K562 (cell line): ENCODE measurements around the gene BCKDHB. TPM values are rescaled to one million over a fixed set of nuclear protein-coding genes. Genes with fewer than 3 reads are reported as not detected.

Experiments used
- ATAC-seq: fragments of 200-7000 bp; cut with Tn5 transposase; 3 replicates; pipeline ENCODE4 v1.9.1; 2020; ENCODE audit warnings: moderate library complexity
- BruUV-seq: library from RNA; stranded (reverse); fragments of 400-500 nt; replicated peaks from 2 replicates; lab custom pipeline; 2021; lab: Mats Ljungman, UMichigan
- CTCF ChIA-PET: fragments of 300-600 bp; formaldehyde crosslinking; extraction: SDS; loops from one replicate; lab custom pipeline; 2021; ENCODE audit warnings: low intra/inter-chr PET ratio; lab: Yijun Ruan, JAX
- POLR2A ChIA-PET: fragments of 300-600, 350-650 bp; sonication (Branson Sonifier 250); formaldehyde crosslinking; extraction: SDS; loops from one replicate; lab custom pipeline; 2021; ENCODE audit warnings: antibody characterized with exemption, inconsistent platforms; lab: Yijun Ruan, JAX
- DNase-seq, 4 experiments: peaks; one replicate each; pipeline versions ENCODE4 v3.0.0 to v3.0.0-alpha.2; 2011 to 2018; ENCODE audit warnings: low spot score in 3 of 4, mixed read lengths in 3 of 4; ENCODE audit errors: extremely low read depth in 1 of 4
- FAIRE-seq: peaks from 2 replicates; lab custom pipeline; 2011; peaks lifted over from hg19 to GRCh38; lab: Jason Lieb, UNC
- H2AFZ ChIP-seq: 2 replicates; pipeline ENCODE4 v1.6.0; 2011; ENCODE audit warnings: low read depth, low read length, control low read depth, inconsistent platforms
- H3K27ac ChIP-seq: fragments of 200-600 bp; 3 replicates; pipeline ENCODE4 v1.8.0; 2011; ENCODE audit warnings: low read depth, mild to moderate bottlenecking, control low read depth, inconsistent platforms, low read length, moderate library complexity, mixed read lengths; ENCODE audit errors: extremely low read depth
- H3K27me3 ChIP-seq, 2 experiments: fragments of 300-600 bp in 1 of 2; 2 replicates in 1 of 2; 3 replicates in 1 of 2; pipeline versions ENCODE4 v1.6.0 to v1.8.0; 2011; ENCODE audit warnings: inconsistent platforms in 2 of 2, low read length in 2 of 2, mild to moderate bottlenecking in 1 of 2, mixed read lengths in 1 of 2, moderate library complexity in 1 of 2; ENCODE audit not compliant: control insufficient read depth in 2 of 2, insufficient read depth in 2 of 2
- H3K36me3 ChIP-seq: fragments of 300-600 bp; 3 replicates; pipeline ENCODE4 v1.8.0; 2011; ENCODE audit warnings: mild to moderate bottlenecking, low read length, inconsistent platforms; ENCODE audit not compliant: control insufficient read depth, insufficient read depth
- H3K4me1 ChIP-seq, 2 experiments: fragments of 200-600 bp in 1 of 2; replicated peaks in 1 of 2; 2 replicates in 1 of 2; 3 replicates in 1 of 2; pipeline versions ENCODE4 v1.5.1 to v1.8.0; 2011; ENCODE audit warnings: inconsistent platforms in 2 of 2, low read length in 2 of 2, mild to moderate bottlenecking in 1 of 2, mixed read lengths in 1 of 2, moderate library complexity in 1 of 2; ENCODE audit not compliant: control insufficient read depth in 2 of 2, insufficient read depth in 2 of 2
- H3K4me2 ChIP-seq: 2 replicates; pipeline ENCODE4 v1.6.1; 2011; ENCODE audit warnings: low read length, control low read depth, inconsistent platforms, mixed read lengths; ENCODE audit not compliant: insufficient read depth
- H3K4me3 ChIP-seq: fragments of 200-600 bp; sonication (generic), shearing (Covaris generic); 2 replicates; pipeline ENCODE4 v1.5.1; 2016; ENCODE audit warnings: control low read depth, inconsistent platforms
- H3K79me2 ChIP-seq: fragments of 200-600 bp; 3 replicates; pipeline ENCODE4 v1.8.0; 2011; ENCODE audit warnings: low read length, inconsistent platforms; ENCODE audit not compliant: control insufficient read depth, insufficient read depth
- H3K9ac ChIP-seq, 2 experiments: 2 replicates each; pipeline versions ENCODE4 v1.6.0 to v1.6.1; 2011; ENCODE audit warnings: low read depth in 2 of 2, low read length in 2 of 2, control low read depth in 1 of 2, inconsistent platforms in 1 of 2, mild to moderate bottlenecking in 1 of 2, mixed read lengths in 1 of 2; ENCODE audit not compliant: insufficient read depth in 1 of 2
- H3K9me1 ChIP-seq: one replicate; pipeline ENCODE4 v1.6.0; 2011; ENCODE audit warnings: inconsistent platforms, mild to moderate bottlenecking, low read length, moderate library complexity; ENCODE audit not compliant: control insufficient read depth, insufficient read depth
- H3K9me3 ChIP-seq: replicated peaks from 2 replicates; pipeline ENCODE4 v1.5.1; 2011; ENCODE audit warnings: low read depth, low read length, inconsistent platforms; ENCODE audit not compliant: control insufficient read depth, insufficient read depth
- H4K20me1 ChIP-seq: replicated peaks from 2 replicates; pipeline ENCODE4 v1.6.1; 2011; ENCODE audit warnings: low read length, inconsistent platforms, mixed read lengths; ENCODE audit not compliant: control insufficient read depth, insufficient read depth
- BMI1 ChIP-seq: fragments of 150-350 bp; IDR thresholded peaks from 2 replicates; pipeline ENCODE4 v1.6.1; 2014; ENCODE audit warnings: low read length
- CBFA2T3 ChIP-seq: fragments of 450-650 bp; IDR thresholded peaks from 2 replicates; pipeline ENCODE4 v1.6.1; 2017
- ESRRB ChIP-seq: fragments of 250-450 bp; sonication (Bioruptor Pico); IDR thresholded peaks from 2 replicates; pipeline ENCODE4 v1.5.0; 2020; ENCODE audit warnings: mild to moderate bottlenecking, moderate library complexity, borderline replicate concordance
- L3MBTL2 ChIP-seq: fragments of 450-650 bp; IDR thresholded peaks from 2 replicates; pipeline ENCODE4 v1.6.1; 2016; ENCODE audit warnings: mild to moderate bottlenecking, moderate library complexity
- MTA3 ChIP-seq: fragments of 450-650 bp; formaldehyde crosslinking; IDR thresholded peaks from 2 replicates; pipeline ENCODE4 v1.6.1; 2017; ENCODE audit warnings: mild to moderate bottlenecking, borderline replicate concordance
- NBN ChIP-seq: fragments of 450-650 bp; IDR thresholded peaks from 2 replicates; pipeline ENCODE4 v1.6.1; 2016; ENCODE audit warnings: low read depth, mild to moderate bottlenecking
- NFE2L1 ChIP-seq: fragments of 450-650 bp; IDR thresholded peaks from 2 replicates; pipeline ENCODE4 v1.6.1; 2016; ENCODE audit warnings: missing genetic modification characterization, low read depth, mild to moderate bottlenecking, missing compliant biosample characterization, moderate library complexity, borderline replicate concordance
- PATZ1 ChIP-seq: fragments of 250-450 bp; sonication (Bioruptor Pico); IDR thresholded peaks from 2 replicates; pipeline ENCODE4 v1.5.0; 2020; ENCODE audit warnings: mild to moderate bottlenecking, borderline replicate concordance
- RBM39 ChIP-seq: fragments of 200-400 bp; formaldehyde crosslinking; optimal IDR thresholded peaks from 2 replicates; pipeline ENCODE3; 2018; ENCODE audit warnings: low read depth, low read length
- SMARCA4 ChIP-seq: fragments of 450-650 bp; IDR thresholded peaks from 2 replicates; pipeline ENCODE4 v1.6.1; 2016
- STAT5B ChIP-seq: fragments of 250-450 bp; sonication (Bioruptor Pico); IDR thresholded peaks from 2 replicates; pipeline ENCODE4 v1.8.0; 2021; ENCODE audit warnings: mild to moderate bottlenecking, inconsistent platforms
- TCFL5 ChIP-seq: fragments of 250-450 bp; sonication (Bioruptor Pico); conservative IDR thresholded peaks from 2 replicates; pipeline ENCODE4 v1.6.1; 2021; ENCODE audit warnings: mild to moderate bottlenecking, moderate library complexity, matching md5 sums
- ZHX1 ChIP-seq: fragments of 150-350 bp; conservative IDR thresholded peaks from 2 replicates; pipeline ENCODE4 v1.6.1; 2014; ENCODE audit warnings: low read length
- ZNF609 ChIP-seq: sonication (generic); formaldehyde crosslinking; IDR thresholded peaks from 2 replicates; pipeline ENCODE4 v1.8.1; 2023; ENCODE audit warnings: missing genetic modification reagents, mild to moderate bottlenecking, borderline replicate concordance
- WGBS: fragments of 100-300 bp; shearing (Covaris generic); methylation state at CpG from one replicate; pipeline ENCODE4 v1.1.6; 2016; ENCODE audit warnings: low coverage, mixed read lengths; ENCODE audit not compliant: insufficient coverage; ENCODE audit errors: missing lambda C conversion rate; 5-methylcytosine and 5-hydroxymethylcytosine counted together
- in situ Hi-C: fragments of 300-500 bp; cut with MboI; formaldehyde crosslinking; loops from 4 replicates; pipeline ENCODE4 v1.15.0; 2018; ENCODE audit warnings: inconsistent platforms, mixed read lengths
- intact Hi-C: fragments of 100-400 bp; cut with micrococcal nuclease; formaldehyde crosslinking; loops from 2 replicates; pipeline ENCODE4 v1.14.2; 2022
- polyA plus RNA-seq, 8 experiments: library from polyadenylated mRNA; depleted of rRNA in 4 of 8; stranded (reverse) in 5 of 8; unstranded in 3 of 8; fragments of >200 nt; fragmentation: Nextera tagmentation in 2 of 8; fragmentation: Illumina TruSeq in 1 of 8; extraction: Ambion mirVana in 2 of 8; extraction: Trizol in 1 of 8; gene quantifications; 2 replicates each; pipeline versions ENCODE4 v1.2.1 to v1.2.3, GENCODE V29; 2011 to 2014; ENCODE audit warnings: inconsistent platforms in 1 of 8, missing spikeins in 1 of 8
- total RNA-seq, 7 experiments: library from RNA; depleted of rRNA in 6 of 7; stranded (reverse); fragments of >200 nt in 6 of 7; fragmentation: Illumina TruSeq in 2 of 7; extraction: Trizol in 2 of 7; gene quantifications; 2 replicates each; pipeline versions ENCODE4 v1.2.1 to v1.2.3, GENCODE V29; 2011 to 2021; ENCODE audit warnings: low replicate concordance in 1 of 7

Gene BCKDHB
- total and polyA plus RNA-seq, 9 of the 15 experiments (the other 6 are each of a cell fraction or from before 2014, with no cell fraction given): 4.1 to 23.7 (median 7.5) TPM

GRCh38 chr6:80088637-80089036, 17.8 kb upstream of the BCKDHB start:
- POLR2A ChIA-PET: no interaction called here
- WGBS: 8% methylated on average over 6 of the region's 6 CpGs
- Histone ChIP-seq H3K4me2 (no peak overlapping the region), H3K36me3 (no peaks in the 10 kb centered on the region), H2AFZ (no peak overlapping the region), H3K9me1 (no peaks in the 10 kb centered on the region), H3K79me2 (no peaks in the 10 kb centered on the region), H4K20me1 (no peaks in the 10 kb centered on the region), H3K9ac (no peak overlapping the region), H3K27ac (no peak overlapping the region), H3K4me1 (no peaks in the 10 kb centered on the region; a peak in 1 of 5 replicates), H3K27me3 (0 out of 5 replicates have a peak, but pooled peaks cover 0 to 3% of the 10 kb centered on the region in 2 experiments), H3K9me3 (no peaks in the 10 kb centered on the region), H3K4me3 (no peak overlapping the region)
- BruUV-seq: no TSS peak
- intact Hi-C loops: no loop called here
- ATAC-seq (no peak), DNase-seq (no peak), FAIRE-seq (no peak)
- in situ Hi-C loops: loop anchor here (10.0 kb wide), 1 partner anchor 124 kb away; no protein-coding TSS in a partner anchor
- CTCF ChIA-PET: no interaction called here
- TF ChIP-seq CBFA2T3 (no peak), L3MBTL2 (no peak), ZNF609 (no peak), SMARCA4 (no peak), TCFL5 (CRISPR knock-in tag) (no peak), NFE2L1 (tag) (no peak), BMI1 (no peak), ESRRB (CRISPR knock-in tag) (no peak), STAT5B (CRISPR knock-in tag) (no peak), ZHX1 (no peak), MTA3 (no peak), NBN (no peak), RBM39 (no peak), PATZ1 (CRISPR knock-in tag) (no peak)
